Superior temporal gyrus (tissue), 1 donor: ENCODE results near the gene NTMT1.
"Not testable (repeated sequence)": the region's sequence is repeated elsewhere in the genome, so short reads cannot be mapped to it uniquely, and the experiment has no call there.

Experiments used
- DNase-seq: peaks from one replicate; pipeline ENCODE4 v3.0.0-alpha.2; 2016; ENCODE audit errors: extremely low spot score

The NTMT1 gene

DNA sequence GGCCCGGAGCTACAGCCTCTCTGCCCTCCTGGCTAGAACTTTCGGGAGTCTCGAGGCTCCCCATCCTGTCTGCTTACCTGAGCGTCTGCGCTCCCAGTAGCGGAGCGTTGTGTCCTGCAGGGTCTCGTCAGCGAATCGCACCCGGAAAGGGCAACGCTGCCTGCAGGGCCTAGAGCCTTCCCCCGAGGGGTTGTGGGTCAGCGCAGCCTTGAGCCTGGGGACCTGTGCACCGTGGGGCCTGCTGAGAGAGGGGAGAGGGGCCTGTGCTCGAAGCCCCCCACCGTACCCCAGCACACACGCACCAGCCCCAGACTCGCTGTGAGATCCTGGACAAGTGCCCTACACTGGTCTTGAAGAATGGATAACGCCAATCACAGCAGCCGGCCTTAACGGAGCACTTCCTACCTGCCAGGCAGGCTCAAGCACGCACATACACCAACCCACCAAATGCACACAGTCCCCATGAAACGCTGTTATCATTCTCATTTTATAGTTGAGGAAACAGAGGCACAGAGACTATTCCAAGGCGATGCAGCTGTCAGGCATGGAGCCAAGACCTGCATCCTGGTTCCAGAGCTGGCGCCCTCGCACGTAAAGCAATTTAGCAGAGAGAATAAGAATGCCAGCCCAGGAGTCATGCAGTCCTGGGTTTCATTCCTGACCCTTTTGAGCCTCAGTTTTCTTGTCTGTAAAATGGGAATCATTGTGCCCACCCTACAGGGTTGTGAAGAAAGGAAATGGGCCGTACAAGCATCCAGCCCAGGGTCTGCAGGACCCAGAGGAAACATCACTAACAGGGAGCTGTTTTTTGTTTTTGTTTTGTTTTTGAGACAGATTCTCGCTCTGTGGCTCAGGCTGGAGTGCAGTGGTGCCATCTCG lies 10.3 kb upstream of the NTMT1 start:
- no peak for DNase-seq

DNA sequence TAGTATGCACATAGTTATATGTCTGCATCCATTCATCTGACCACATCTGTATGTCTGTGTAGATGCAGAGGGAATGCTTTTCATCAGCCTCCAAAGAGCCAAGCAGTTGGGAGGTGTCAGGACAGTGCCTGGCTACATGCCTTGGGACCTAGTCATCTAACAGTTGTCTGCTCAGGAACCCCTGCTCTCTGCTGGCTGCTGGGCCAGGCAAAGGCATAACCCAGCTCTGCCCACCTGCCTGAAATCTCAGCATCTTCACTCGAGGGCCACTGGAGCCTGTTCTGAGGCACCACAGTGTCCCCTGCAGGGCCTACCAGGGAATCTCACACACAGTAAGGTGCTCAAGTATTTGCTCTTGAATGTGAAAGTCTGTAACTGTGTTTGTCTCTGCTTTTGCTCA lies 8.8 kb upstream of the NTMT1 start:
- DNase-seq = peak; percentile 42

- DNase-seq = no peak
Observed at GRCh38 chr9:129619787-129620668, 5.9 kb upstream of the NTMT1 start.

- no peak for DNase-seq
Observed at GRCh38 chr9:129620669-129621295, 5.2 kb upstream of the NTMT1 start, which contains the start of gene C9orf50. TSS of gene C9orf50 (minus strand) at chr9:129621101. CDS start at chr9:129620574, 527 bp downstream.

- DNase-seq = no peak
Observed at GRCh38 chr9:129623331-129623730, 2.6 kb upstream of the NTMT1 start.

GRCh38 chr9:129624168-129624759 lies 1.7 kb upstream of the NTMT1 start:
- DNase-seq = peak; percentile 67

DNA sequence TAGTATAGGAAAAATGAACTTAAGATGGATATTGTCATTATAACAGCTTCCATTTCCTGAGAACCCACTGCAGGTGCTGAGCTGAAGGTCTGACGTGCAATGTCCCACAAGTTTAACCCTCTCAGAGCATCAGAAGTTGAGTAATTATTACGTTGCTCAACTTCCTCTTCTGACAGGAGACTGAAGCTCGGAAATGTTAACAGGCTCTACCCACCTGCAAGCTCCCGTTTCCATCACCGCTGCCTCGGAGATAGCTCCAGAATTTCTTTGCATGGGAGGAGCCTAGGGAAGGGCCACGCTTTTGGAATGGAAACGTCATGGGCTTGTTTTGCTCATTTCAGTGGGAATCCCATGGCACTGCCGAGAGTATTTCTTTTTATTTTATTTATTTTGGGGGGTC lies 1.0 kb upstream of the NTMT1 start:
- no peak for DNase-seq

DNA sequence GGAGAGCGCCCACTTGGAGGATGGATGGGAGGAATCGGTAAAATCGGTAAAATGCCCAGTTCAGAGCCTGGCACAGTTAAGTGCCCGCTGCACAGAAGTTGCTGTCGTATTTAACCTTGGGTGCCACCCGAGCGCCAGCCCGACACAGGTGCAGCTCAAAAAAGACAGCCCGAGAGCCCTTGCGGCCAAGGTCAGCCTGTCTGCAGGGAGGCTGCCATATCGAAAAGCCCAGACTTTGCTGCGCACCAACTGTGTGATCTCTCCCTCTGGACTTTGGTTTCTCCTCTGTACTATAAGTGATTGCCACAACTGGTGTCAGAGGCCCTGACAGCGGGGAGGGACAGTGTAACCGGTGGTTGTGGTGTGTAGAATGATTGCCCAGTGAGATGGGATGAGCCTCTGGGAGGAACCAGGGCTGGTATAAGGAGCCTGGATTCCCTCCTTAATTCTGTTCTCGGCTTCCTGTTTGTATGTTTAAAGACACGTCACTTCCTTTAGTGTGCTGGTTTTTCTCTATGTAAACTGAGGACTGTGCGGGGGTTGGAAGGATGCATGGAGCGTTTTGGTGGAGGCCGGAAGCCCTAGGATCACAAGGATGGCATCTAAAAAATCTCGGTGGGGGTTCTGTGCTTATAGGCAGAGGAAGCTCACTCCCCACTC lies 792 bp downstream of the NTMT1 start:
- no peak for DNase-seq

- no peak for DNase-seq
Observed at GRCh38 chr9:129627556-129628440, 1.8 kb downstream of the NTMT1 start.

GRCh38 chr9:129628709-129629108 lies 2.7 kb downstream of the NTMT1 start:
- no peak for DNase-seq

GRCh38 chr9:129629251-129629820 lies 3.4 kb downstream of the NTMT1 start:
- no peak for DNase-seq

DNA sequence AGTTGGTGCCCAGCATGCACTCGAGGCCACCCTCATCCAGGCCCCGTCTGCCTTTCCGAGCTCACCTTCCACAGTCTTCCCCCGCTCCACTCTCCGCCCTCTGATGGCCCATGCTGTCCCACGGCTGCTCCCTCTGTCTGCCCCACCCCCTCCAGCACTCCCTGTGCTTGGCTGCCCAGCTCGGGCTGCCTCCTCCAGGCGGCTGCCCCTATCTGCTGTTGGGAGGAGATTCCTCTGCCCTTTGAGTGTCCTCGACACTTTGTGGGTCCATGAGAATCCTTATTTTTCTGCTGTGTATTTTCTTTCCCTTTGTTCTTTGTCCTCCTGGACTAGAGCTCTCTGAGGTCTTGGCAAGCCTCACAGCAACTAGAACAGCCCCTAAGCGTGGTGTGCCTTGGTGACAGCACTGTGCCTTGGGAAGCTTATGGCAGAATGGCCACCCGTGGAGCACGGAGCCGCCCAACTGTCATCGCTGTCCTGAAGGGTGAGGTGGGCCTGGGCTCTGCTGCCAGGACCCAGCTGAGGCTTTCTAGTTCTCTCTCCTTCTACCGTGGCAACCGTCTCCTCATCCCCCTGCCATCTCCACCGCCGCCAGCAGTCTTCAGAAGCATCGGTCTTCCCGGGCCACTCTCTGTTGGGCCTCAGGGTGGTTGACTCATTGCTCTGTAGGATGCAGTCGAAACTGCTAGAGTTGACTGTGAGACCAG lies 5.2 kb downstream of the NTMT1 start:
- DNase-seq = peak; percentile 52

DNA sequence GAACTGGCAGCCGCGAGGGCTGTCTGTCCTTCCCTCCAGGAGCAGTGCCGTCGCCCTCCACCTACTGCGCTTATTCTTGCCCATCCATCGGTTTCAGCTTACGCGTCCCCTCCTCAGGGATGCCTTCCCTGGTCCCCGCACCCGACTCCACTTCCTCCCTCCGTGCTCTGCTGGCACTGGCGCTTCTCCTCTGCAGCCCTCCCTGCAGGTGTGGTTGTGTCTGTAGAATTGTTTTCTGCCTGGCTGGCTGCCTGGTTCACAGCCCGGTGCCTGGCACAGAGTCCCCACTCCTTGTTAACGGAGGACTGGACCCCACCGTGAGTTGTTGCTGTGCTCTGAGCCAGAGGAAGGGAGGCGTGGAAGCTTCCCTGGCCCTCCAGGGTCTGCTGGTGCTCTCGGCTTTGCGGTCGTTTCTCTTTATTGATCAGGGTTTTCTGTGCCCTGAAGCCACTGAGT lies 5.7 kb downstream of the NTMT1 start:
- no peak for DNase-seq

DNA sequence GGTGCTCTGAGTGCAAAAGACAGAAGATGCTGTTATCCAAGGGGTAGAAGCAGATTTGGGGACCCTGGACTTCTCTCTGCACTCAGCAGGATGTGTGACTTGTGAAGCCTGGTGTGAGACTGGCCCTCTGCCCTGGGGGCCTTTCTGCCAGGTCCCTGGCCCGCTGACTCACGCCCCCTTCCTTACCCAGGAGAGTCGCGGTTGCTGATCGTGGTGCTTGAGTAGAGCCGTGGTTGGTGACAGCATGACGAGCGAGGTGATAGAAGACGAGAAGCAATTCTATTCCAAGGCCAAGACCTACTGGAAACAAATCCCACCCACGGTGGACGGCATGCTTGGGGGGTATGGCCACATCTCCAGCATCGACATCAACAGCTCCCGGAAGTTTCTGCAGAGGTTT lies 6.5 kb downstream of the NTMT1 start:
- no peak for DNase-seq

DNA sequence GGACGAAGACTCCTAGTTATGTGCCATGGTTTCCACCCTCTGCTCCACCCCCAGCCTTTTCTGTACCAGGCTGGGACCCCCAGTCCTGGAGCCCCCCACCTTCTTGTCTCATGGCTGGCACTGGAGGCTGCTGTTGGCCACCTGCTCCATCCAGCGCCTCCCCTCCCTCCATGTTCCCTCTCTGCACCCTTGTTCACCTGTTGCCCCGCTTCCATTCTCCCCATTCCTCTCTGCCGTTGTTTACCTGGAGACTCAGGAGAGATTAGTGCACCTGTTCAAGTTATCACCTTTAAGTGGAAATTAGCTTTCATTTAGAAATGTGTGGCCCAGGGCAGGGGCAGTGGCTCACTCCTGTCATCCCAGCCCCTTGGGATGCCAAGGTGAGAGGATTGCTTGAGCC lies 7.2 kb downstream of the NTMT1 start:
- no peak for DNase-seq

GRCh38 chr9:129633848-129634247 lies 7.9 kb downstream of the NTMT1 start:
- no peak for DNase-seq

- DNase-seq = no peak
Observed at GRCh38 chr9:129635099-129636065, 9.4 kb downstream of the NTMT1 start.

DNA sequence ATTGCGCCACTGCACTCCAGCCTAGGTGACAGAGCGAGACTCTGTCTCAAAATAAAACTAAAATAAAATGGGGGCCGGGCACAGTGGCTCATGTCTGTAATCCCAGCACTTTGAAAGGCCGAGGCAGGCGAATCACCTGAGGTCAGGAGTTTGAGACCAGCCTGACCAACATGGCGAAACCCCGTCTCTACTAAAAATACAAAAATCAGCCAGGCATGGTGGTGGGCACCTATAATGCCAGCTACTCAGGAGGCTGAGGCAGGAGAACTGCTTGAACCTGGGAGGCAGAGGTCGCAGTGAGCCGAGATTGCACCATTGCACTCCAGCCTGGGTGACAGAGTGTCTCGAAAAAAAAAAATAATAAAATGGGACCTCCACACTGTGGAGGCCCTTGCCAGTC lies 10.4 kb downstream of the NTMT1 start:
- not testable (repeated sequence) for DNase-seq
